Stimulated activated CD4-positive, alpha-beta T cell treated with anti-CD3 and anti-CD28 coated beads, Interleukin-4, amount 100 ng/mL, for 48 hours (primary cell): ENCODE results near the gene LHFPL5.

Source experiments
- DNase-seq, 2 donors: peaks; one replicate each; pipeline ENCODE4 v3.0.0-alpha.2; 2020; ENCODE audit warnings: low read depth in 2 of 2

LHFPL5 gene

DNA sequence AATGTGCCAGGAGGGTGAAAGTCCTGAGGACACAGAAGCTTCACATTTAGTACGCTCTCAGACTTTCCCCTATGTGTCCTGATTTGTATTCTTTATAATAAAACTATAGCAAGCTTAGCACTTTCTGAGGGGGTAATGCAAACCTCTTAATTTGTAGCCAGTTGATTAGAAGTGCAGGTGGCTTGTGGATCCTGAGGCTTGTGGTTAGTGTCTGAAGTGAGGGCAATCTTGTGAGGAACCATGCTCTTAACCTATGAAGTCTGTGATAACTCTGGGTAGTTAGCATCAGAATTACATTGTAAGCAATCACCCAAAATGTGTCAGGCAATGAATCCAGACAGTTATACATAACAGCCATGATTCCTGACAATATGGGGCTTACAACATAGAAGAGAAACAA is 51.1 kb downstream of the LHFPL5 start:
- no peak for DNase-seq

DNA sequence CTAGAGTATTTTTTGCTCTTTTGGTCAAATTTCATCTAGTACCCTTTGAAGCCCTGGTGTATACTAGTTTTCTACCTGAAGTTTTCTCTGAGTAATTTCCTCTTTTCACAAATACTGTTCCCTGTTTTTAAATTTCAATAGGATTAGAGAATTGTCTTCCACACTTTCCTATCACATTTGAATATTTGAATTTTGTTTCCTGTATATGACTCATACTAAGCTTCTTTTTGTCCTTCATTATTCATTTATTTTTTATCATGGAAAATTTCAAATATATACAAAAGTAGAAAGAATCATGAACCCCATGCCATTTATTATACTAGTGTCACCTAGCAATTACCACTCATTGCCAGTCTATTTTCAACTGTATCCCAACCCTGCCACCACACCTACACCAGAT is 52.7 kb downstream of the LHFPL5 start:
- no peak for DNase-seq

DNA sequence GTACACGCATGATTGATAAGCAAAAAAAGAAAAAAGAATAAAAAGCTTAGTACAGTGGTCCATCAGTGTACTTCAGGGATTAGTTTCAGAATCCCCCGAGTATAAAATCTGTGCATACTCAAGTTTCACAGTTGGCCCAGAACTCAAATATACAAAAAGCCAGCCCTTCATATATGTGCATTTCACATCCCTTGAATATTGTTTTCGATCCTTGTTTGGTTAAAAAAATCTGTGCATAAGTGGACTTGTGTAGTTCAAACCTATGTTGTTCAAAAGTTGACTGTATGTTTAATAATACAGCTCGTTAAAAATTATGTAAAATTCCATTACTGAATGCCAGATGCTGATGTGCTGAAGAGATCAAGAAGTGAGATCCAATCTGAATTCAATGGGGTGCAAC is 54.2 kb downstream of the LHFPL5 start:
- DNase-seq = no peak
